ENCODE results near the gene SLC19A1.

SLC19A1 gene

DNA sequence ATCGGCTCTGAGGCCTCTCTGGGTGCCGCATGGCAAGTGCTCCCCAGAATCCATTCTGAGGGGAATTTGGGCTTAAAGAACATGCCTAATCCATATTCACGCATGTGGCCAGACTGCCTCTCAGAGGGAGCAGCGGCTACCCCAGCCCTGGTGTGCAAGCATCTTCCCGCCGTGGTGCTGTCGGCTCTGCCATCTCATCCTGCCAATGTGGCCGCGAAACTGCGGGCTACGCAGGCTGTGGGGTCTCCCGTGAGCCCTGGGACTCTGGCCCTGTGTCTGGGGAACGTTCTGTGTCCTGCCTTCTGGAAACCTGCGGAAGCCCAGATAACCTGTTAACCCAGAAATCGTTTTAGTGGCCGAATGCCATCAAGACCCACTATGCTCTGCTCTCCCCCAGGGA lies 60.7 kb downstream of the SLC19A1 start:
- no CpG with 5 or more reads among the region's 16 CpGs for WGBS (ENCODE audit: extremely low coverage, insufficient coverage, low lambda C conversion rate)

GRCh38 chr21:45480701-45481500 lies 61.3 kb downstream of the SLC19A1 start:
- H2BK120ac ChIP-seq (ENCODE audit: low read depth, low read length): no peak overlapping the region
- H3K9ac ChIP-seq (ENCODE audit: low read length): no peak overlapping the region
- H3K4me2 ChIP-seq (ENCODE audit: low read length): no peak overlapping the region
- no peak overlapping the region for H2AK5ac ChIP-seq (ENCODE audit: low read length)
- H3K4me1 ChIP-seq (ENCODE audit: control insufficient read depth, low read depth, low read length): no peaks in the 10 kb centered on the region
- no peak overlapping the region for H2BK15ac ChIP-seq (replicated peaks; ENCODE audit: low read depth)
- no peaks in the 10 kb centered on the region for H3K27me3 ChIP-seq (ENCODE audit: insufficient read depth, low read length, poor library complexity)
- no peak overlapping the region for H4K8ac ChIP-seq (ENCODE audit: low read depth, low read length)
- no peak for DNase-seq
- no peak overlapping the region for H3K56ac ChIP-seq (ENCODE audit: low read length)
- H3K18ac ChIP-seq (ENCODE audit: low read length): no peak overlapping the region
- H3K4me3 ChIP-seq (ENCODE audit: low read length): no peak overlapping the region
- no peaks in the 10 kb centered on the region for H3K79me2 ChIP-seq (ENCODE audit: control insufficient read depth, insufficient read depth, low read length)
- WGBS (ENCODE audit: extremely low coverage, insufficient coverage, low lambda C conversion rate): no CpG with 5 or more reads among the region's 35 CpGs
- H3K79me1 ChIP-seq (ENCODE audit: low read length): peaks cover 2% of the 10 kb centered on the region
- H2BK5ac ChIP-seq (ENCODE audit: low read length): no peak overlapping the region
- H3K27ac ChIP-seq (ENCODE audit: low read depth, low read length): no peak overlapping the region
- H3K4ac ChIP-seq (ENCODE audit: low read depth, low read length): no peak overlapping the region
- H4K5ac ChIP-seq (ENCODE audit: low read length): no peak overlapping the region
- peaks cover 12% of the 10 kb centered on the region for H3K36me3 ChIP-seq (ENCODE audit: control insufficient read depth, insufficient read depth, low read length)
- no peak overlapping the region for H3K23ac ChIP-seq (ENCODE audit: low read length)

More for the DNA sequence above, 60.7 kb downstream of the SLC19A1 start:
- Histone ChIP-seq H3K27ac (ENCODE audit: low read depth, low read length) (no peak overlapping the region), H3K4me3 (ENCODE audit: low read length) (no peak overlapping the region), H3K4me1 (ENCODE audit: control insufficient read depth, low read depth, low read length) (no peaks in the 10 kb centered on the region), H3K56ac (ENCODE audit: low read length) (no peak overlapping the region), H3K79me2 (ENCODE audit: control insufficient read depth, insufficient read depth, low read length) (no peaks in the 10 kb centered on the region), H4K5ac (ENCODE audit: low read length) (no peak overlapping the region), H2BK5ac (ENCODE audit: low read length) (no peak overlapping the region), H3K23ac (ENCODE audit: low read length) (no peak overlapping the region), H2AK5ac (ENCODE audit: low read length) (no peak overlapping the region), H3K9ac (ENCODE audit: low read length) (no peak overlapping the region), H4K8ac (ENCODE audit: low read depth, low read length) (no peak overlapping the region), H3K36me3 (ENCODE audit: control insufficient read depth, insufficient read depth, low read length) (peaks cover 12% of the 10 kb centered on the region), H3K18ac (ENCODE audit: low read length) (no peak overlapping the region), H2BK120ac (ENCODE audit: low read depth, low read length) (no peak overlapping the region), H3K27me3 (ENCODE audit: insufficient read depth, low read length, poor library complexity) (no peaks in the 10 kb centered on the region), H2BK15ac (replicated peaks; ENCODE audit: low read depth) (no peak overlapping the region), H3K4me2 (ENCODE audit: low read length) (no peak overlapping the region), H3K79me1 (ENCODE audit: low read length) (peaks cover 2% of the 10 kb centered on the region), H3K4ac (ENCODE audit: low read depth, low read length) (no peak overlapping the region)
- DNase-seq: no peak

GRCh38 chr21:45479691-45480675 lies 62.3 kb downstream of the SLC19A1 start:
- Histone ChIP-seq H2BK5ac (ENCODE audit: low read length) (no peak overlapping the region), H3K79me2 (ENCODE audit: control insufficient read depth, insufficient read depth, low read length) (no peaks in the 10 kb centered on the region), H3K4me3 (ENCODE audit: low read length) (no peak overlapping the region), H3K56ac (ENCODE audit: low read length) (no peak overlapping the region), H4K8ac (ENCODE audit: low read depth, low read length) (no peak overlapping the region), H3K9ac (ENCODE audit: low read length) (no peak overlapping the region), H2BK15ac (replicated peaks; ENCODE audit: low read depth) (no peak overlapping the region), H2BK120ac (ENCODE audit: low read depth, low read length) (no peak overlapping the region), H3K4me2 (ENCODE audit: low read length) (no peak overlapping the region), H3K23ac (ENCODE audit: low read length) (no peak overlapping the region), H3K36me3 (ENCODE audit: control insufficient read depth, insufficient read depth, low read length) (peaks cover 12% of the 10 kb centered on the region), H3K27ac (ENCODE audit: low read depth, low read length) (no peak overlapping the region), H2AK5ac (ENCODE audit: low read length) (no peak overlapping the region), H3K4me1 (ENCODE audit: control insufficient read depth, low read depth, low read length) (no peaks in the 10 kb centered on the region), H4K5ac (ENCODE audit: low read length) (no peak overlapping the region), H3K27me3 (ENCODE audit: insufficient read depth, low read length, poor library complexity) (no peaks in the 10 kb centered on the region), H3K79me1 (ENCODE audit: low read length) (peaks cover 2% of the 10 kb centered on the region), H3K4ac (ENCODE audit: low read depth, low read length) (no peak overlapping the region), H3K18ac (ENCODE audit: low read length) (no peak overlapping the region)
- DNase-seq: no peak
- no CpG with 5 or more reads among the region's 37 CpGs for WGBS (ENCODE audit: extremely low coverage, insufficient coverage, low lambda C conversion rate)

DNA sequence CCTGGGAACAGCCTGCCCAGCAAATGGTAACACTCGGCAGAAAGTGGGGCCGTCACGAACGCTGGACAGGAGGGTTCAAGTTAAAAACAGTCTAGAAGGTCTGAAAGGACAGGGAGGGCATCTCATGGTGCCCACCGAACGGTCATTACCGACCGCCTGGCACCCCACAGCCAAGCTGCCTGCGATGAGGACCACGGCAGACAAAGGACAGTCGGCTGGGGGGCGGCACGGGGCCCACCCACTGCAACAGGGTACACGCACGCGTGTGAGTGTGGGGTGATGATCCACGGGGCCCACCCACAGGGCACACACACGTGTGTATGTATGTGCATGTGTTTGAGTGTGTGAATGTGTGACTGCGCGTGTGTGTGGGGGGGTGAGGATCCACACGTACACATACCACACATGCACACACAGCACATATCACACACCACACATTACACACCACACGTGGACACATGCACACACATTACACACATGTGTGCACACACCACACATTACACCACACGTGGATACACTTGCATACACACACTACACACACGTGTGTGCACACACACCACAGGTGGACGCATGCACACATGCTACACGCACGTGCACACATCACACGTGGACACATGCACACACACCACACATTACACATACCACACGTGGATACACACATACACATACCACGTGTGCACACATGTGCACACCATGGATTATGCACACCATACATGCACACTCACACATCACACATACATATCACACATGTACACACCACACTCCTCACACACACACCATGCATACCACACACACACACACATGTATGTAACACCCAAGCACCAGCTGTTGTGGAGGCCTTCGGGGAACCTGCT lies 63.2 kb downstream of the SLC19A1 start:
- DNase-seq: no peak
- peaks cover 6% of the 10 kb centered on the region for H3K36me3 ChIP-seq (ENCODE audit: control insufficient read depth, insufficient read depth, low read length)
- H3K56ac ChIP-seq (ENCODE audit: low read length): no peak overlapping the region
- no peak overlapping the region for H3K27ac ChIP-seq (ENCODE audit: low read depth, low read length)
- peaks cover 4% of the 10 kb centered on the region for H3K79me1 ChIP-seq (ENCODE audit: low read length)
- H3K18ac ChIP-seq (ENCODE audit: low read length): no peak overlapping the region
- no peaks in the 10 kb centered on the region for H3K4me1 ChIP-seq (ENCODE audit: control insufficient read depth, low read depth, low read length)
- H4K8ac ChIP-seq (ENCODE audit: low read depth, low read length): no peak overlapping the region
- H3K4ac ChIP-seq (ENCODE audit: low read depth, low read length): no peak overlapping the region
- no peak overlapping the region for H2BK5ac ChIP-seq (ENCODE audit: low read length)
- no peak overlapping the region for H3K4me2 ChIP-seq (ENCODE audit: low read length)
- no peak overlapping the region for H2BK120ac ChIP-seq (ENCODE audit: low read depth, low read length)
- H3K9ac ChIP-seq (ENCODE audit: low read length): no peak overlapping the region
- H2AK5ac ChIP-seq (ENCODE audit: low read length): no peak overlapping the region
- no peak overlapping the region for H3K4me3 ChIP-seq (ENCODE audit: low read length)
- H4K5ac ChIP-seq (ENCODE audit: low read length): no peak overlapping the region
- no peaks in the 10 kb centered on the region for H3K79me2 ChIP-seq (ENCODE audit: control insufficient read depth, insufficient read depth, low read length)
- no peaks in the 10 kb centered on the region for H3K27me3 ChIP-seq (ENCODE audit: insufficient read depth, low read length, poor library complexity)
- H2BK15ac ChIP-seq (replicated peaks; ENCODE audit: low read depth): no peak overlapping the region
- WGBS (ENCODE audit: extremely low coverage, insufficient coverage, low lambda C conversion rate): no CpG with 5 or more reads among the region's 31 CpGs
- H3K23ac ChIP-seq (ENCODE audit: low read length): no peak overlapping the region

GRCh38 chr21:45478115-45478801 lies 64.0 kb downstream of the SLC19A1 start:
- Histone ChIP-seq H3K4me3 (ENCODE audit: low read length) (no peak overlapping the region), H4K8ac (ENCODE audit: low read depth, low read length) (no peak overlapping the region), H3K79me1 (ENCODE audit: low read length) (peaks cover 4% of the 10 kb centered on the region), H2AK5ac (ENCODE audit: low read length) (no peak overlapping the region), H3K79me2 (ENCODE audit: control insufficient read depth, insufficient read depth, low read length) (no peaks in the 10 kb centered on the region), H3K27ac (ENCODE audit: low read depth, low read length) (peak overlapping the region; percentile 18), H3K27me3 (ENCODE audit: insufficient read depth, low read length, poor library complexity) (no peaks in the 10 kb centered on the region), H3K4me1 (ENCODE audit: control insufficient read depth, low read depth, low read length) (no peaks in the 10 kb centered on the region), H3K4ac (ENCODE audit: low read depth, low read length) (no peak overlapping the region), H3K56ac (ENCODE audit: low read length) (peak overlapping the region; percentile 37), H2BK5ac (ENCODE audit: low read length) (no peak overlapping the region), H3K36me3 (ENCODE audit: control insufficient read depth, insufficient read depth, low read length) (peaks cover 6% of the 10 kb centered on the region), H3K9ac (ENCODE audit: low read length) (peak overlapping the region; percentile 32), H3K4me2 (ENCODE audit: low read length) (no peak overlapping the region), H2BK15ac (replicated peaks; ENCODE audit: low read depth) (no peak overlapping the region), H2BK120ac (ENCODE audit: low read depth, low read length) (no peak overlapping the region), H3K18ac (ENCODE audit: low read length) (no peak overlapping the region), H4K5ac (ENCODE audit: low read length) (no peak overlapping the region), H3K23ac (ENCODE audit: low read length) (no peak overlapping the region)
- WGBS (ENCODE audit: extremely low coverage, insufficient coverage, low lambda C conversion rate): no CpG with 5 or more reads among the region's 32 CpGs
- peak; percentile 87 for DNase-seq
